Right lobe of liver (tissue), 6 donors: ENCODE measurements around the gene MYO1D. TPM values are rescaled to one million over a fixed set of nuclear protein-coding genes. Genes with fewer than 3 reads are reported as not detected.
"Not testable (repeated sequence)": the region's sequence is repeated elsewhere in the genome, so short reads cannot be mapped to it uniquely, and the experiment has no call there.

ENCODE experiments used
- ATAC-seq, 4 donors: fragments of 200-7000 bp; cut with Tn5 transposase; one replicate each; pipeline ENCODE4 v1.9.1; 2020; ENCODE audit warnings: mild to moderate bottlenecking in 4 of 4, moderate library complexity in 4 of 4
- DNase-seq, 3 donors: peaks; one replicate each; pipeline ENCODE4 v3.0.0-alpha.2; 2020
- H3K27ac ChIP-seq, 3 donors: fragments of 200-600 bp; one replicate each; pipeline ENCODE4 v1.8.0; 2022
- H3K27me3 ChIP-seq, 2 donors: fragments of 200-600 bp; one replicate each; pipeline ENCODE4 v1.8.0; 2022
- H3K36me3 ChIP-seq, 4 donors: fragments of 200-600 bp; sonication (generic) in 1 of 4; one replicate each; pipeline versions ENCODE4 v1.5.1 to v1.8.0; 2017 to 2022; ENCODE audit warnings: control low read depth in 1 of 4
- H3K4me1 ChIP-seq, 4 donors: fragments of 200-600 bp; sonication (generic) in 1 of 4; one replicate each; pipeline versions ENCODE4 v1.5.1 to v1.8.0; 2017 to 2022; ENCODE audit warnings: control low read depth in 1 of 4
- H3K4me3 ChIP-seq, 3 donors: fragments of 200-600 bp; one replicate each; pipeline ENCODE4 v1.8.0; 2022
- H3K9me3 ChIP-seq, 4 donors: fragments of 200-600 bp; sonication (generic) in 1 of 4; one replicate each; pipeline versions ENCODE4 v1.5.1 to v1.8.0; 2017 to 2022; ENCODE audit warnings: control low read depth in 1 of 4
- POLR2A ChIP-seq: fragments of 450-650 bp; IDR thresholded peaks from one replicate; pipeline ENCODE4 v1.6.1; 2017; ENCODE audit warnings: antibody characterized with exemption, mild to moderate bottlenecking
- whole genome bisulfite sequencing: methylation state at CpG from one replicate; pipeline ENCODE4 v1.1.6; 2018; ENCODE audit warnings: low coverage, low lambda C conversion rate; ENCODE audit not compliant: insufficient coverage; ENCODE audit errors: missing lambda C conversion rate; 5-methylcytosine and 5-hydroxymethylcytosine counted together
- intact Hi-C, 2 donors: fragments of 100-400 bp; cut with DNase I; formaldehyde crosslinking; loops; one replicate each; pipeline versions ENCODE4 v1.11.2 to v1.14.1; 2022
- total RNA-seq, 6 experiments: library from RNA; depleted of rRNA in 2 of 6; stranded (reverse); fragments of >200 nt in 2 of 6; fragmentation: NEBNext Ultra II Directional in 3 of 6; extraction: Animal tissue kit (Norgen Biotek cat#: 25700) in 3 of 6; gene quantifications; one replicate each; pipeline versions ENCODE4 v1.1.0 to v1.2.4, GENCODE V29; 2016 to 2023
- TF ChIP-seq, protein P1 (sequence below), 4 donors: fragments of 200-600 bp in 3 of 4; fragments of 450-650 bp in 1 of 4; IDR thresholded peaks; one replicate each; pipeline versions ENCODE4 v1.5.1 to v1.8.0; 2016 to 2022; ENCODE audit warnings: antibody characterized with exemption in 4 of 4, mild to moderate bottlenecking in 2 of 4
- donor health status: DM: no; HTN: yes; CAD: no.
- donor health status: DM: no; HTN: no; CAD: no.
- donor health status: DM: no; HTN: no; CAD: no.
- donor health status: DM: no; HTN: yes; CAD: no.
- donor health status: DM: no; HTN: yes; CAD: no.

Gene MYO1D
- total RNA-seq, 6 experiments from 2014 or later, result 17.6 to 25.7 (median 21.0) TPM

DNA sequence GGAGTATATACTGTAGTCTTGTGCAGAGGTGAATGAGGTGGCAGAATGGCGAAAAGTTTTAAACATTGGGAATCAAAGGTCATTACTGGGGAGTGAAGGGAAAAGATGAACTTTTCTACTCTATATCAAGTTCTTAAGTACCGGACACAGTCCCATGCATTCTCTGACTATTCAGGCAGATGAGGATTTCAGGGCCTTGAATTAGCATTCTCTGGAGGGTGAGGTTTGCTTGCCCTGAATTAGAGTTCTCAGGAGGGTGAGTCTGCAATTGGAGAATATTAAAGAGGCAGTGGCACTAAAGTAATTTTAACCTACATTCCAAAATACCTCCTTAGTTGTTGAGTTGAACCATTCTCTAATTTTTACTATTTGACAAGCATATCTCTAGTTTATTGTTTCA lies 423.6 kb downstream of the MYO1D start:
- ATAC-seq (no peak), DNase-seq (no peak)
- no peak overlapping the region for H3K27ac ChIP-seq
- no peaks in the 10 kb centered on the region for H3K4me1 ChIP-seq
- 86% methylated on average over 2 of the region's 2 CpGs for WGBS
- no peaks in the 10 kb centered on the region for H3K27me3 ChIP-seq
- TF ChIP-seq POLR2A, result no peak
- TF ChIP-seq, protein P1, sequence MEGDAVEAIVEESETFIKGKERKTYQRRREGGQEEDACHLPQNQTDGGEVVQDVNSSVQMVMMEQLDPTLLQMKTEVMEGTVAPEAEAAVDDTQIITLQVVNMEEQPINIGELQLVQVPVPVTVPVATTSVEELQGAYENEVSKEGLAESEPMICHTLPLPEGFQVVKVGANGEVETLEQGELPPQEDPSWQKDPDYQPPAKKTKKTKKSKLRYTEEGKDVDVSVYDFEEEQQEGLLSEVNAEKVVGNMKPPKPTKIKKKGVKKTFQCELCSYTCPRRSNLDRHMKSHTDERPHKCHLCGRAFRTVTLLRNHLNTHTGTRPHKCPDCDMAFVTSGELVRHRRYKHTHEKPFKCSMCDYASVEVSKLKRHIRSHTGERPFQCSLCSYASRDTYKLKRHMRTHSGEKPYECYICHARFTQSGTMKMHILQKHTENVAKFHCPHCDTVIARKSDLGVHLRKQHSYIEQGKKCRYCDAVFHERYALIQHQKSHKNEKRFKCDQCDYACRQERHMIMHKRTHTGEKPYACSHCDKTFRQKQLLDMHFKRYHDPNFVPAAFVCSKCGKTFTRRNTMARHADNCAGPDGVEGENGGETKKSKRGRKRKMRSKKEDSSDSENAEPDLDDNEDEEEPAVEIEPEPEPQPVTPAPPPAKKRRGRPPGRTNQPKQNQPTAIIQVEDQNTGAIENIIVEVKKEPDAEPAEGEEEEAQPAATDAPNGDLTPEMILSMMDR (IDR thresholded peaks at IDR 0.05), result no peak
- intact Hi-C loops, result no loop called here
- H3K36me3 ChIP-seq, result peaks cover 0 to 92% (median 38%) of the 10 kb centered on the region in 4 donors
- no peaks in the 10 kb centered on the region for H3K9me3 ChIP-seq
- no peak overlapping the region for H3K4me3 ChIP-seq

DNA sequence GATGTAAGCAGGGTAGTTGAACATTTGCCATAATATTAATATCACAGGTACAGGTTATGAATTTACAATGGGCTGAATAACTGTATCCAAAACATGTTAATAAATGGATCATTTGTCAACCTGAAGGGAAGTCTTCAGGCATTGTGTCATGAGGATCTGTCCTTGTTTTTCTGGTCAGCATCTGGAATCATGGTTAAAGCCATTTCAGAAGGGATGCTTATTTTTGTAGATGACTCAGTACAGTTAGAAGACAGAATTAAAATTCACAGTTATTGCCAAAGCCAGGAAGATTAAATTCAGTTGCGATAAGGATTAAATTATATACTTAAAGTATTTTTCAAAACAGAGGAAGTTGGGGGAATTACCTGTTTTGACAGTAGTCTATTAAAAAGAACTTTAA lies 424.6 kb downstream of the MYO1D start:
- Histone ChIP-seq H3K36me3 (peaks cover 0 to 92% (median 35%) of the 10 kb centered on the region in 4 donors), H3K4me3 (no peak overlapping the region), H3K27me3 (no peaks in the 10 kb centered on the region), H3K4me1 (no peaks in the 10 kb centered on the region), H3K27ac (no peak overlapping the region), H3K9me3 (no peaks in the 10 kb centered on the region)
- intact Hi-C loops, result no loop called here
- WGBS, result 100% methylated on average over 1 of the region's 1 CpG
- DNase-seq, result no peak
- TF ChIP-seq, protein P1 (IDR thresholded peaks at IDR 0.05), result no peak
- no peak for TF ChIP-seq POLR2A
- no peak for ATAC-seq

DNA sequence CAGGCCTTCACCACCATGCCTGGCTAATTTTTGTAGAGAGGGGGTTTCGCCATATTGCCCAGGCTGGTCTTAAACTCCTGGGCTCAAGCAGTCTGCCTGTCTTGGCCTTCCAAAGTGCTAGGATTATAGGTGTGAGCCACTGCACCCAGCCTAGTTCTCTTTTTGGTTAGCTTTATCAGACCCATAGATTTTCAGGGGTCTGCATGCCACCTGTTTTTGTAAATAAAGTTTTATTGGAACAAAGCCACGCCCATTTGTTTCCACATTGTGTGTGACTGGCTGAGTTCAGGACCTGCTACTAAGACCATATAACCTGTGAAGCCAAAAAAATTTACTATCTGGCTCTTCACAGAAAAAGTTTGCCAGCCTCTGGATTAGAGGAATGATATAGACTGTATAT lies 425.0 kb downstream of the MYO1D start:
- no peak for ATAC-seq
- 86% methylated on average over 2 of the region's 2 CpGs for WGBS
- no peaks in the 10 kb centered on the region for H3K27me3 ChIP-seq

DNA sequence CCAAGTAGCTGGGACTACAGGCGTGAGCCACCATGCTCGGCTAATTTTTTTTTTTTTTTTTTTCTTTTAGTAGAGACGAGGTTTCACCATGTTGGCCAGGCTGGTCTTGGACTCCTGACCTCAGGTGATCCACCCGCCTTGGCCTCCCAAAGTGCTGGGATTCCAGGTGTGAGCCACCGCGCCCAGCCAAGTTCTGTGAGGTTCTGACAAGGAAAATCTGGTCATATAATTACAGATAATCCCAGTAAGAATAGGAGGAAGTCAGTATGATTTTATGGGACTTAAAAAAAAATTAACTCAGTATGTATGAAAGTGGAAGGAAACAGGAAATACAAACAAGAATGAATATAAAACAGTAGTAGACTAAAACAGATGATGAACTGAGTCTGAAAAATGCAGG lies 426.5 kb downstream of the MYO1D start:
- ATAC-seq, DNase-seq, H3K4me3 ChIP-seq, H3K27me3 ChIP-seq, H3K9me3 ChIP-seq, H3K27ac ChIP-seq, intact Hi-C loops: not testable (repeated sequence)
- 85% methylated on average over 5 of the region's 6 CpGs for WGBS
- Histone ChIP-seq H3K36me3 (peaks cover 0 to 83% (median 33%) of the 10 kb centered on the region in 4 donors), H3K4me1 (peaks cover 0 to 12% (median 6%) of the 10 kb centered on the region in 4 donors)

More for the DNA sequence above, 425.0 kb downstream of the MYO1D start:
- no peak overlapping the region for H3K27ac ChIP-seq
- intact Hi-C loops, result no loop called here
- H3K36me3 ChIP-seq, result peaks cover 0 to 92% (median 35%) of the 10 kb centered on the region in 4 donors
- H3K9me3 ChIP-seq, result no peaks in the 10 kb centered on the region
- no peak overlapping the region for H3K4me3 ChIP-seq
- no peaks in the 10 kb centered on the region for H3K4me1 ChIP-seq
- TF ChIP-seq, protein P1 (IDR thresholded peaks at IDR 0.05), result no peak
- no peak for TF ChIP-seq POLR2A
- no peak for DNase-seq

DNA sequence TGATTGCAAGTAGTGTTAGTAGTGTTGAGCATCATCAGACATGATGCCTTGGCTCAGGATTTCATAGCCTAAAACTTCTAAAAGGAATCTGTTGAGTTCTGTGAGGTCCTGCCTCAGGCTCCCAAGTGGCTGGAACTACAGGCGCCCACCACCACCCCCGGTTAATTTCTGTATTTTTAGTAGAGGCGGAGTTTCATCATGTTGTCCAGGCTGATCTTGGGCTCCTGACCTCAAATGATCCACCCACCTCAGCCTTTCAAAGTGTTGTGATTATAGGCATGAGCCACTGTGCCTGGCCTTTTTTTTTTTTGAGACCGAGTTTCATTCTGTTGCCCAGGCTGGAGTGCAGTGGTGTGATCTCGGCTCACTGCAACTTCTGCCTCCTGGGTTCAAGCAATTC lies 427.0 kb downstream of the MYO1D start:
- intact Hi-C loops, result no loop called here

More for the DNA sequence above, 427.0 kb downstream of the MYO1D start:
- peaks cover 0 to 79% (median 31%) of the 10 kb centered on the region in 4 donors for H3K36me3 ChIP-seq
- no peaks in the 10 kb centered on the region for H3K27me3 ChIP-seq
- WGBS, result 100% methylated on average over 1 of the region's 5 CpGs
- peaks cover 0 to 13% (median 7%) of the 10 kb centered on the region in 4 donors for H3K4me1 ChIP-seq
- DNase-seq (no peak), ATAC-seq (no peak)
- no peak overlapping the region for H3K27ac ChIP-seq
- H3K4me3 ChIP-seq, result no peak overlapping the region
- no peaks in the 10 kb centered on the region for H3K9me3 ChIP-seq
- TF ChIP-seq, protein P1 (IDR thresholded peaks at IDR 0.05), result no peak
- no peak for TF ChIP-seq POLR2A
